HuH-7.5 (cell line): ENCODE results near the gene CHID1.

Source experiments
- DNase-seq: peaks from one replicate; pipeline ENCODE4 v3.0.0; 2011; ENCODE audit warnings: low spot score

The CHID1 gene

DNA sequence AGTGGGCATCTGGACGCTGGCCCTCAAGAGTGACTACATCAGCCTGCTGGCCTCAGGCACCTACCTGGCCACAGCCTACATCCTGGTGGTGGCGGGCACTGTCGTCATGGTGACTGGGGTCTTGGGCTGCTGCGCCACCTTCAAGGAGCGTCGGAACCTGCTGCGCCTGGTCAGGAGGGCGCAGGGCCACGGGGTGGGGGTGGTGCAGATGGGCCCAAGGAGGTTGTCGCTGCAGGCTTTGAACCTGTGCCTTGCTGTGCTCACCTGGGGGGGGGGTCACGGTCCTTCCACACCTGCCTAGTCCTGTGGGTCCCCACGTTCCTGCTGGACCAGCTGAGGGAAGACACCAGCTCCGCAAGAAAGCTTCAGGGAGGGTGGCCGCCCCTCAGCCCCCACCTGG lies 74.3 kb downstream of the CHID1 start:
- DNase-seq: no peak

DNA sequence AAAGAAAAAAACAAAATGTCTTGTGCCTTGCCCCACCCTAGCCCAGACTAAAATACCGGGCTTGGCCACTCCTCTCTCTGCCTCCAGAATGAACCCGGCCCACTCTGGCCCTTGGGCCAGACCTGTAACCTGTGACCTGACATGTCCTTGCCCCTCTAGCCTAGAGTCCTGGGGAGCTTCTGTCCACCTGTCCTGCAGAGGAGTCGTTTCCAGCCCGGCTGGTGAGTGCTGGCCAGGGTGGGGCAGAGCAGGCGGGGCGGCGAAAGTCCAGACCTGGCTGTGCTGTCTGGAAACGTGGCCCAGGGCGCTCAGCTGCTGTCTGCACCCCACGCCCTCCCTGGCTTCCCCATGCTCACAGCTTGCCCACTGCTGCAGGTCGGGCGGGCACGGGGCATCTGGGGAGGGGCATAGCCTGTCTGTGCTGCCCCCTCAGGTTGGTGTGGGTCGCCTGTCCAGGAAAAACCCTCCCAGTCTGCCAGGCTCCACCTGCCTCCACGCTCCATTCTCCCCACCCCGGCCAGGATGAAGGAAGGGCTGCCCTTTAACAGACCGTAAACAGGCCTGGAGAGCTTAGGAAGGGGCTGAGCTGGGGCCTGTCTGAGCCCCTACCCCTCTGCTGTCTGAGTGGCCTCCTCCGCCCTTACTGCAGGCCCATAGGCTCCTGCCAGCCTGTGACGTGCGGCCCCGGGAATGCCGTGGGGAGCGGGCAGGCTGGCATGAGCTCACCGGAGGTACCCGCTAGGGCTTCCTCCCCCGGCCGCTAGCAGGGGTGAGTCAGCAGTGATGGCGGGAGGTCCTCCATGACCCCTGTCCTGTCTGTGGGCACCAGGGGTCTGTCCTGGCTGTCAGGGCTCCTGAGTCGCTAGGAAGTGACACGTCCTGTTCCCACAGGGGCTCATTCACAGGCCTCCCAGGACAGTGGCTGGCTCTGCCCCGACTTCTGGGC lies 76.0 kb downstream of the CHID1 start:
- no peak for DNase-seq

DNA sequence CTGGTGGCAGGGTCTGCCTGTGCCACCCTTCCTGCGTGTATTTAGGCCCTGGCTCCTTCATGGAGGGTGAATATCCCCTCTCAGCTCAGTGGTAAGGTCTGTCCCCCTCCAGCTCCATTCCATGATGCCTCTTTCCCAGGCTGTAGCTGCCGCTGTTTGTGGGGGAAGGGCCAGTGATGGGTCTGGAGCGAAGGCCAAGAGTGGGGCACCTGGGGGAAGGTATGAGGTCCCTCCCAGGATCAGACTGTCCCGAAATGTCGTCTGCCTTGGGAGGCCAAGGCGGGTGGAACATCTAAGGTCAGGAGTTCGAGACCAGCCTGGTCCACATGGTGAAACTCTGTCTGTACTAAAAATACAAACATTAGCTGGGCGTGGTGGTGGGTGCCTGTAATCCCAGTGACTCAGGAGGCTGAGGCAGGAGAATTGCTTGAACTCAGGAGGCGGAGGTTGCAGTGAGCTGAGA lies 76.7 kb downstream of the CHID1 start:
- no peak for DNase-seq

DNA sequence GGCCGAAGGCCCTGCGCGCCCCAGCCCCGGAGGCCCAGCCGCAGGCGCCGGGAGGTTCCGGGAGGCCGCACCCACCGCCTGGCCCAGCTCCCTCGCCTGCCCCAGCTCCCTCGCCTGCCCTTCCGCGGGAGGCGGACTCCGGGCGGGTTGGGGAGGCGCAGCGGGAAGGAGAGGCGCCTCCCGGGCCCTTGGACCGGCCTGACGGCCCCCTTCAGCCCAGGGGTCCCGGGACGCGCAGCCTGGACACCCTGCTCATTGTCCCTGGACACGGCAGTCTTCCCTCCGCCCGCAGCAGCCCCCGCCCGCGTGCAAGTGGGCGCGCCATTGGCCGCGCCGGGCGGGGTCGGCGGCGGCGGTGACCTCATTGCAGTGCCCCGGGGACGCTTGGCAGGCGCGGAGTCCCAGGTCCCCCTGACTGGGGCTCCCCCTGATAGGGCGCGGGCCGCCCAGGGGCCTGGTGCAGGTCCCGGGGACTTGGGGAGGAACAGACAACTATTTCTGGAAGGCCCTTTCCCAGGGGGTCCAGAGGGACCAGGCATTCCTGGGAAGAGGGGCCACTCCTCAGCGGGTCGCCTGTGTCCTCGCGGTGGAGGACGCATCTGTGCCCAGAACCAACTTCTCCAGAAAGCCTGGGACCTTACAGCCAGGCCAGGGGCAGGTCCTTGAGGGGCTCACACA lies 77.4 kb downstream of the CHID1 start:
- no peak for DNase-seq

DNA sequence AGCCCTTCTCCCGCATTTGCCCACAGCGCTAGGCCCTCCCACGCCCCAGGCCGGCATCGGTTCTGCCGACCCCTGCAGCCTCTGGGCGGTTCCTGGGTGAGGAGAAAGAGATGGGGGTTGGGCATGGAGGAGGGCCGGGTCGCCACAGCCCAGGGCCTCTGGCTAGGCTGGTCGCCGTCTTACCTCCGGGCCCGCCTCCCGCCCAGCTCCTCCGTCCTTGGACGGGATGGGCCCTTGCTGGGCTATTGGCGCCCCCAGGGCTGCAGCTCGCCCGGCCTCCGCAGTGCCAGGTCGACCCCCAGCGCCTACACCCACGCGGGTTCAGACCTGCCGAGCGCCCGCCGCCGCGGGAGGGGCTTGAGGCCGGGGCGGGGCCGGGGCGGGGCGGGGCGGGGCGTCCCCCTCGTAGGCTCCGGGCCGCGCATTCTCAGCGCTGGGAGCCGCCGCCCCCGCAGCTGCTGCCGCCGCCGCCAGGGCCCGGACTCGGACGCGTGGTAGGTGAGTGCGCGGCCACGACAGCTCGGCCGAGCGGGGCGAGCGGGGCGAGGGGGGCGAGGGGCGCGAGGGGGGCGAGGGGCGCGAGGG lies 78.0 kb downstream of the CHID1 start, which contains the start of gene CD151:
Gene CD151 (plus strand): TSS at position 424 of the 585 bp plus-strand sequence. CDS start 3,118 bp downstream, outside the sequence.
- DNase-seq: no peak

DNA sequence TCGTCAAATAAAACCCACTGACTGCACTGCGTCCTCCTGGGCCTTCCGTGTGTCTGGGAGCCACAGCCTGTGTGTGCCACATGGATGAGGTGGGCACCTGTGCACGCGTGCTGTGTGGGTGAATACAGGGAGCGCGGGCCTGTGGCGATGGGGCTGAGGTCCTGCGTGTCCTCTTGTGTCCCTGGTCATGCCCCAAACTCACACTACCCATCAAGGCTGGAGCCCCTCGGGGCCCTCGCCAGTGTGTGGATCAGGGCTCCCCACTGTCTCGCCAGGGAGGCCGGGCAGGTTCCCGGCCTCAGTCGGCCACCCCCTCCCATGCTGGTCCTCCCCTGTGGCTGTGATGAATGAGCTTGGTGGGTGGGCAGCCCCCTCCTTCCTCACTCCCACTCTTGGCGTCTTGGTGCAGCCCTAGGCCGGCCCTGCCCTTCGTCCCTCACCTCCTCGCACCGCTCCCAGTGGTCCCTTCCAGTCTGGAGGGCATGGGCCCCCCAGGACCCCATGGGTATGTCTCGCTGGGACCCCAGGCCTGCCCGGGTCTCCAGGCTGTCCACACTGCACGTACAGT lies 78.6 kb downstream of the CHID1 start:
- no peak for DNase-seq

DNA sequence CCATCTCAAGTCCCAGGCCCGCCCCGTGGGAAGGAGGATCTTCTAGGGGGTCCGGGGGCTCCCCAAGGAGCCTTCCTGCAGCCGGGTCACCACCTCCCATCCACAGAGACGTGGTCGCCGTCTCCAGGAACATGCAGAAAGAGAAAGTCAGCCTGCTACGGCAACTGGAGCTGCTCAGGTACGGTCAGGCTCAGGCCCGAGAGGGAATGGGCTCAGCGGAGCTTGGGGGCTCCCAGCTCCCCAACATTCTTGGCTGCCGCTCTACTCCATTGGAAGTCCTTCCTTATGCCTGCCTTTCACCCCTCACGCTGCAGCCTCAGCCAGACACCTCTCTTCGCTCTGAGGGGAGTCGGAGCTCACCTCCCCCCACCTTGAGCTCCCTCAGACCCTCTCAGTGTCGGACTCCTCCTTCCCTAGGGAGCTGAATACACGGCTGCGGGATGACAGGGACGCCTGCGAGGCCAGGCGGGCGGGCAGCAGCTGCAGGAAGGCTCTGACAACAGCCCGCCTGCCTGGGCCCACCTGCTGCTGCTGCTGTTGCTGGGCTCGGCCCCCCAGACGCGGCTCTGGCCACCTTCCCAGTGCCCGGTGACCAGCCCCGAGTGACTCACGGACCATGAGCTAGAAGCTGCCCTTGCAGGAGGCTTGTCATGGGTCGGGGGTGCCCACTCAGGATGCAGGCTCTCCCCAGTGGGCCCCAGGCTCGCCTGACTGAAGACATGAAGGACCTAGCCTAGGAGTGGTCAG lies 79.3 kb downstream of the CHID1 start:
- no peak for DNase-seq

DNA sequence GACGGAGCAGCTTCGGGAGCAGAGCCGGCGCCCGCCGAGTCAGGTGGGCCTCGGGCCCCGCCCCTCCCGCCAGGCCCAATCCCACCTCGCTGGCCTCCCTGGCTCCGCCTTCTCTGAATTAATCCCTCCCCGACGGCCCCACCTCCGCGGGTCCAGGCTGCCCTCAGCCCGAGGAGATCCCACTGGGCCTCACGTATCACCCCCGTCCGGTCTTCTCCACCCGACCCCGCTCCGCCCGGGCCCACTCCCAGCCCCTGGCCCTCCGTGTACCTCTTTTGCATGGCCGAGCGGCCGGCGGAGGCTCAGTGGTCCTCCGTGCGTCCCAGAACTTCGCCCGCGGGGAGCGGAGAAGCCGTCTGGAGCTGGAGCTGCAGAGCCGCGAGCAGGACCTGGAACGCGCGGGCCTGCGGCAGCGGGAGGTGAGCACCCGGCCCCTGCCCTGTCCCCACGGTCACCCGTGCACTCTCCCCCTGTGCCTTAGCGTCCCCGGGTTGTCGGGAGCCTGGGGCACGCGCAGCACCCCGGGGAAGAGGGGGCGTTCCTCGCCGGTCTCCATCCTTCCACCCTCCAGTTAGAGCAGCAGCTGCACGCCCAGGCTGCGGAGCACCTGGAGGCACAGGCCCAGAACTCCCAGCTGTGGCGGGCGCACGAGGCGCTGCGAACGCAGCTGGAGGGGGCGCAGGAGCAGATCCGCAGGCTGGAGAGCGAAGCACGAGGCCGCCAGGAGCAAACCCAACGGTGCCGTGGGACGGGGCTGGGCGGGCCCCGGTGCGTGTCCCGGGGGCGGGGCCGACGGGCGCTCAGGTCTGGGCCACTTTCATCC lies 80.1 kb downstream of the CHID1 start:
- DNase-seq: peak; percentile 87

DNA sequence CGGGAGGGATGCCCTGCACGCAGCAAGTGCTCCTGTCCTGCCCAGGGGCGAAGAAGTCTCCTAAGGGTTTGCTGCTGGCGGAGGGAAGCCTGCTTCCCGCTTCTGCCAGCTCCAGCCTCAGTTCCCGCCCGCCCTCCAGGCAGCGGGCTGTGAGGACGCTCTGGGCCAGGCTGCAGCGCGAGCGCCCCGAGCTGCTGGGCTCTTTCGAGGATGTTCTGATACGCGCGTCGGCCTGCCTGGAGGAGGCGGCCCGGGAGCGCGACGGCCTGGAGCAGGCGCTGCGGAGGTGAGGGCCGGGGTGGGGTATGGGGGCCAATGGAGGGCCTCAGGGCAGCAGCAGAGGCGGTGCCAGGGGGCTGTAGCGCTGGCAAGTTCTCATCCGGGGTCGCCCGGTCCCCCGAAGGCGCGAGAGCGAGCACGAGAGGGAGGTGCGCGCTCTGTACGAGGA lies 80.7 kb downstream of the CHID1 start:
- DNase-seq: no peak

DNA sequence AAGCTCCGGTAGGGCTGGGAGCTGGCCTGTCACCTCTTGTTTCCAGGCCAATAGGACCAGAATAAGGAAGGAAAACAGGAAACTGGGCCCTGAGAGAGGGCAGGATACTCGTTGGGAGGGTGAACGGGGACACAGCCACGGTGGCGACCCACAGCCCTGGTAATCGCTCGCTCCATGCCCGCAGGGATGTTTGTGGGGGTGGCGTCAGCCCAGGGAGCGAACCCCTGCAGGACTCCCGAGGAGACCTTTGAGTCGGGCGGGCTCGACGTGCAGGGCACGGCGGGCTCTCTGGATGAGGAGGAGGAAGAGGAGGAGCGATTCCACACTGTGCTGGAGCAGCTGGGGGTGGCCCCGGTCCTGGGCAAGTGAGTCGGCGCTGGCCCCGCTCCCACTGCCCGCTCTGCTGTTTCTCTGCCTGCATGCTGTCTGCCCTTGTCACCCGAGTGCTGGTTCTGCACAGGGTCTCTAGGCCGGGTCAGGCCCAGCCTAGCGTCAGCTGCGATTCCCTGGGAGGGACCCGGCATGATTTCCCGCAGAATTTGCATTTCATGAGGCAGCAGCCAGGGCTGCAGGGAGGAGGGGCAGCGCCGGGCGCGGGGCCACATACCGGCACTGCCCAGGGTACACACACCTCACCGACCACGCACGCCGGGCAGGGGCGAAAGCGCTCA lies 81.3 kb downstream of the CHID1 start:
- no peak for DNase-seq

DNA sequence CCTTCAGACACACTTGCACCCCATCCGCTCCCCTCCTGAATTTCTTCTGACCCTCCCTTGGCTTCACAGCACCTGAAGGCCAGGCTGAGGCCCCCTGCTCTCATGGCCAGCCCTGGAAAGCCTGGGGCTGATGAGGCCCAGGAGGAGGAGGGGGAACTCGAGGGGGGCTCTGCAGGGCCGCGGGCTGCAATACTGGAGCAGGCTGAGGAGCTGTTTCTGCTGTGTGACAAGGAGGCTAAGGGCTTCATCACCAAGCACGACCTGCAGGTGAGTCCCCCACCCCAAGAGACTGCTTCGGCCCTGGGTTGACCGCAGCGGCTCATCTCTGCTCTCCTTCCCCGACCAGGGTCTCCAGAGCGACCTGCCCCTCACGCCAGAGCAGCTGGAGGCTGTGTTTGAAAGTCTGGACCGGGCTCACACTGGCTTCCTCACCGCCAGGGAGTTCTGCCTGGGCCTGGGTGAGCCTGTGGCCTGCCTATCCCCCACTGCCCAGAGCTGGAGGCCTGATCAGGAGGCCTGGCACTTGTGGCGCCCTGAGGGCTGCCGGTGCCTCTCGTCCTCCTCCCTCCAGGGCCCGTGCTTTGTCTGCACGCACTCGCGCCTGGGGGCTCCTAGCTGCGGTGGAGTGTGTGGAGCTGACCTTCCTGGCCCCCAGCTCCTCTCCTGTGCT lies 82.0 kb downstream of the CHID1 start:
- no peak for DNase-seq

DNA sequence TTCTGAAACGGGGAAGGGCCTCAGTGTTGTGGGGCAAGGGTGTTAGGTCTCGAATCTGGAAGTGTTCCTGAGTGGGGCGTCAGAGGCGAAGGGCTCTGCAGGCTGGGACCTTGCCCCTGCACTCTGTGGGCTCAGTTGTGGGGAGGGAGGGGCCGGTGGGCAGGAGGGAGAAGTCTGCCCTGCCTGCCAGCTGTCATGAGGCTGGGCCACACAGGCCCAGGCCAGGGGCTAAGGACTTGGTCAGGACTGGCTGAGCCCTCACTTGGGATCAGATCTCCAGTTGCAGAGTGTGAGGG lies 82.8 kb downstream of the CHID1 start, which contains the start of gene CRACR2B:
Gene CRACR2B (plus strand): TSS at position 23 of the 296 bp plus-strand sequence. CDS start 689 bp downstream, outside the sequence.
- no peak for DNase-seq

DNA sequence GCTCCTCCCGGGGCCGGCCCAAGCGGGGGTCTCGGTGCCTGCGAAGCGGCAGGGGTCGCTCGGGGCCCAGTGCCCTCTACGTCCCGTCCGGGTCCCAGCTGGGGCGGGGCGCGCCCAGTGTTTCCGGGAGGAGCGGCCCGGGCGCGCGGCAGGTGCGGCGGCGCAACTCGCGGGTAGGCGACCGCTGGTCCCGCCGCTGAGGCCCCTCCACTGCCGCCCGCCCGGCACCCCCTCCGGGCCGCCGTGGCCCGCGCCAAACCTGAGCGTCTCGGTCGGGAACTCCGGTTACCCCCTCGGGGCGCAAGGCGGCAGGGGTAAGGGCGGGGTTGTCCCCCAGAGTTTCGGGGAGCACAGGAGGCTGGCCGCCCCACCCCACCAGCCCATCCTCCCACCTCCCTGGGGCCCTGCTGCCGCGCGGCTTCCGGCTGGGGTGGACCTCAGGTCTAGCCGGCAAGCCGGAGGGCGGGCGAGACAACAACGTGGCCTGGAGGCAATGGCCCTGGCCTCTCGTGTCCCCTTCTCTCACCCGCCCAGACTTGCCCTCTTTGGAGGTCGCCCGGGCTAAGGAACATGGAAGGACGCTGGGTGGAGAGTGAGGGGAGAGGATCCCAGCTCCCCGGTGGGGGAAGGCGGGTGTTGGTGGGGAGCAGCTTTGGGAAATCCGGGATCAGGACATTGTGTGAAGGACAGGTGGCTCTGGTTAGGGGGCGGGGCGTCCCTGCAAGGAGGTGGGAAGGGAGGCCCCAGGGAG lies 83.3 kb downstream of the CHID1 start:
- DNase-seq: no peak

DNA sequence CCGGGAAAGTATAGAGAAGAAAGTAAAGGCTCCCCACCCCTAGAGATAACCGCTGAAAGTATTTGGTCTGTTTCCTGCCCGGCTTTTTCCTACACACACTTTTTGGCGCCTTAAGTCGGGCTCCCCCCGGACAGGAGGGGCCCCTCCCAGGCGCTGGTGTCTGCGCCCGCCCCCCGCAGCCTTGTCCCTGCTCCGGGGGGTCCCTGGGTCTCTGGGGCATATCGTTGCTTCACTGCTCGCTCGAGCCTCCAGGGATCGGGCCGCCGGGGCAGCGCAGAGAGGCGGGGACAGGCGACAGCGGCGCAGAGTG lies 83.8 kb downstream of the CHID1 start:
- DNase-seq: no peak

DNA sequence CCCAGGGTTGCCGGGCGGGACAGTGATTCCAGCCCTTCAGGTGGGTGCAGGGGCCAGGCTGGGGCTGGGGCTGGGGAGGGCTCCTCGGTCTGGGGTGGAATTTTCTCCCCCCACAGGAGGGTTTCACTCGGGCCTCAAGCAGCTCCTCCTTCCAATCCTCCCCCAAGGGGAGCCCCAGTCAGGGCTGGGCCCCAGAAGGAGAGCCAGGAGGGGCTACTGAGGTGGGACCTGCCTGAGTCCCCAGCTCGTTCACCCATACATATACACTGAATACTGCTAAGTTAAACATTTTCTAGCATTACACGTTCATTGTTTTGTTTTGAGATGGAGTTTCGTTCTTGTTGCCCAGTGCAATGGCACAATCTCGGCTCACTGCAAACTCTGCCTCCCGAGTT lies 84.4 kb downstream of the CHID1 start:
- no peak for DNase-seq

DNA sequence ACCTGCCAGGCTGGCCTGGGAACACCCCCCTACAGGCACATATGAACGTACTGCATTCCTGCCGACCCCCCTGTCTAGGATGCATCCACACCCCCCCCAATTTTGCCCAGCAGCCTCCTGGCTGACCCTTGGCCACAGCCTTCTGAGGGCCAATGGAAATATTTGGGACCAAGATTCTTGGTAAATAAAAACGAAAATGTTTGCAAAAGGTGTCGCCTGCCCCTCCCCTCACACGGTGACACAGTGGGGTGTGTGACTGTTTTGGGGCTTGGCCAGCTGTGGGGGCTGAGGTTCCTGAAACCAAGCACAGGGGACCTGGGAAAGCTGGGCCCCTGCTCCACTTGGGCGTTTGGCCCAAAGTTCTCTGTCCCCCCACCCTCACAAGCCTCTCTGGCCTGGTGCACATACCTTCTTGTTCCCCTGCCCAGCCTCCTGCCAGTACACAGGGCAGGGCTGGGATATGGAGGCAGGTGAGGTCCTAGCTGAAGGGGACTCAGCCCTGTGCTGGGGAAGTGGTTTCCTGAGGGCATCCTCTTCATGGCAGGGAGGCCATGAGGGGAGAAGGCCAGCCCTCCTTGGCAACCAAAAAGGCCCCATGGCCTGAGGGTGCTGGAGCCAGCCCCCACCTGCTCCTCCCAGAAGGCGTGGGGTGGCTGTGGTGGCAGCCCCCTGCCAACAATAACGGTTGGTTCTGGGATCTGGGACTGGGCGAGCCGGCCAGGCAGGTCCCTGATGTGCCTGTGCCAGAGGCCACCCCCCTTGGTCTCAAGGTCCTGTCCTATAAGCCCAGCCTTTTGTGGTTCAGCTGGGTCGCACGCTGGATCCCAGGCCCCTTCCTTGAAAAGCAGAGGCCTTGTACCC lies 85.0 kb downstream of the CHID1 start:
- no peak for DNase-seq

DNA sequence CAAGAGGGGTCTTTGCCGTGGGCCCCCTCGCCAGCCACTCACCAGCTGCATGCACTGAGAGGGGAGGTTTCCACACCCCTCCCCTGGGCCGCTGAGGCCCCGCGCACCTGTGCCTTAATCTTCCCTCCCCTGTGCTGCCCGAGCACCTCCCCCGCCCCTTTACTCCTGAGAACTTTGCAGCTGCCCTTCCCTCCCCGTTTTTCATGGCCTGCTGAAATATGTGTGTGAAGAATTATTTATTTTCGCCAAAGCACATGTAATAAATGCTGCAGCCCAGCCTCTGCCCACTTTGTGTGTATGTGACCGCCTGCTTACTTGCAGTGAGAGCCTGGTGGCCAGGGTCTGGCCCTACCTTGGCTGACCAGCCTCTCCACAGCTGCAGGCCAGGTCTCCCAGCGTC lies 85.7 kb downstream of the CHID1 start:
- no peak for DNase-seq

DNA sequence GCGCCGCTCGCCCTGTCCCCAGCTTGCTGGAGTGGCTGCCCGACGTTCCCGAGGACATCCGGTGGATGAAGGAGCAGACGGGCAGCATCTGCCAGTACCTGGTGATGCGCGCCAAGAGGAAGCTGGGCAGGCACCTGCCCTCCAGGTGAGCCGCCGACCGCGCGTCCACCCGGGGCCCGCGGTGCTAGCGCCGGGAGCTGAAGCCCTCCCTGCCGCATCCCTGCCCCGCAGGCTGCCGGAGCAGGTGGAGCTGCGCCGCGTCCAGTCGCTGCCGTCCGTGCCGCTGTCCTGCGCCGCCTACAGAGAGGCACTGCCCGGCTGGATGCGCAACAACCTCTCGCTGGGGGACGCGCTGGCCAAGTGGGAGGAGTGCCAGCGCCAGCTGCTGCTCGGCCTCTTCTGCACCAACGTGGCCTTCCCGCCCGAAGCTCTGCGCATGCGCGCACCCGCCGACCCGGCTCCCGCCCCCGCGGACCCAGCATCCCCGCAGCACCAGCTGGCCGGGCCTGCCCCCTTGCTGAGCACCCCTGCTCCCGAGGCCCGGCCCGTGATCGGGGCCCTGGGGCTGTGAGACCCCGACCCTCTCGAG lies 86.2 kb downstream of the CHID1 start:
- no peak for DNase-seq
